ENCODE results near the gene NAIF1. TPM values are rescaled to one million over a fixed set of nuclear protein-coding genes. Genes with fewer than 3 reads are reported as not detected.
"Not testable (repeated sequence)": the region's sequence is repeated elsewhere in the genome, so short reads cannot be mapped to it uniquely, and the experiment has no call there.

The NAIF1 gene
- total RNA-seq, 4 donors from 2014 or later: 3.6 to 7.4 (median 6.9) TPM

- peak overlapping the region; percentile 75 to 84 (median 82) for H3K27ac ChIP-seq
- H3K27me3 ChIP-seq: no peaks in the 10 kb centered on the region
- peak overlapping the region in 1 of 4 donors; percentile 6 for H3K4me3 ChIP-seq
- DNase-seq (no peak), ATAC-seq (peak in 1 of 2 donors; percentile 18)
- no peaks in the 10 kb centered on the region for H3K9me3 ChIP-seq
- no peaks in the 10 kb centered on the region for H3K36me3 ChIP-seq
- no peak for TF ChIP-seq POLR2A (IDR thresholded peaks at IDR 0.05)
- no peak for TF ChIP-seq CTCF (IDR thresholded peaks at IDR 0.05 in 4 of 5, conservative IDR thresholded peaks at IDR 0.05 in 1 of 5)
- H3K4me1 ChIP-seq: peaks cover 36 to 55% of the 10 kb centered on the region in 2 donors
- in situ Hi-C loops (cut with MboI; ENCODE audit: low sequenced_read_pairs in 4 of 4) (no loop called here), intact Hi-C loops (cut with DNase I; ENCODE audit: low total_unique reads) (loop anchor here (5.0 kb wide), 1 partner anchor 1266 kb away; no protein-coding TSS in a partner anchor)
Measured at GRCh38 chr9:128077847-128078503, 10.9 kb upstream of the NAIF1 start.

- in situ Hi-C loops (cut with MboI; ENCODE audit: low sequenced_read_pairs in 4 of 4) (no loop called here), intact Hi-C loops (cut with DNase I; ENCODE audit: low total_unique reads) (no loop called here)
- H3K4me3 ChIP-seq: no peak overlapping the region
- H3K9me3 ChIP-seq: no peaks in the 10 kb centered on the region
- peaks cover 37 to 51% of the 10 kb centered on the region in 2 donors for H3K4me1 ChIP-seq
- H3K27me3 ChIP-seq: no peaks in the 10 kb centered on the region
- H3K36me3 ChIP-seq: no peaks in the 10 kb centered on the region
- peak overlapping the region; percentile 71 to 78 (median 74) for H3K27ac ChIP-seq
- DNase-seq (no peak), ATAC-seq (peak in 1 of 2 donors; percentile 5)
- no peak for TF ChIP-seq CTCF (IDR thresholded peaks at IDR 0.05 in 4 of 5, conservative IDR thresholded peaks at IDR 0.05 in 1 of 5)
- no peak for TF ChIP-seq POLR2A (IDR thresholded peaks at IDR 0.05)
Measured at GRCh38 chr9:128073253-128073886, 6.2 kb upstream of the NAIF1 start.

- DNase-seq (peak in 1 of 2 donors; percentile 67), ATAC-seq (no peak)
- H3K36me3 ChIP-seq: no peaks in the 10 kb centered on the region
- TF ChIP-seq CTCF (IDR thresholded peaks at IDR 0.05 in 4 of 5, conservative IDR thresholded peaks at IDR 0.05 in 1 of 5): no peak
- H3K4me1 ChIP-seq: peaks cover 28 to 43% of the 10 kb centered on the region in 2 donors
- intact Hi-C loops (cut with DNase I; ENCODE audit: low total_unique reads): no loop called here
- in situ Hi-C loops (cut with MboI; ENCODE audit: low sequenced_read_pairs in 4 of 4): no loop called here
- H3K27ac ChIP-seq: peak overlapping the region; percentile 71 to 78 (median 74)
- H3K4me3 ChIP-seq: no peak overlapping the region
- no peaks in the 10 kb centered on the region for H3K9me3 ChIP-seq
- no peaks in the 10 kb centered on the region for H3K27me3 ChIP-seq
Measured at GRCh38 chr9:128072144-128073021, 5.3 kb upstream of the NAIF1 start.

- H3K27me3 ChIP-seq; intact Hi-C loops (cut with DNase I; ENCODE audit: low total_unique reads); DNase-seq; ATAC-seq; H3K9me3 ChIP-seq; in situ Hi-C loops (cut with MboI; ENCODE audit: low sequenced_read_pairs in 4 of 4); H3K4me3 ChIP-seq; H3K36me3 ChIP-seq: not testable (repeated sequence)
- H3K4me1 ChIP-seq: peaks cover 31 to 50% of the 10 kb centered on the region in 2 donors
- peak overlapping the region; percentile 71 to 78 (median 74) for H3K27ac ChIP-seq
Measured at GRCh38 chr9:128071475-128071874, 4.4 kb upstream of the NAIF1 start.

- no peaks in the 10 kb centered on the region for H3K27me3 ChIP-seq
- no peak overlapping the region for H3K4me3 ChIP-seq
- peaks cover 37 to 56% of the 10 kb centered on the region in 2 donors for H3K4me1 ChIP-seq
- intact Hi-C loops (cut with DNase I; ENCODE audit: low total_unique reads): no loop called here
- in situ Hi-C loops (cut with MboI; ENCODE audit: low sequenced_read_pairs in 4 of 4): no loop called here
- no peaks in the 10 kb centered on the region for H3K36me3 ChIP-seq
- DNase-seq (no peak), ATAC-seq (no peak)
- peak overlapping the region in 2 of 4 donors; percentile 4 to 6 for H3K27ac ChIP-seq
- TF ChIP-seq POLR2A (IDR thresholded peaks at IDR 0.05) (no peak), CTCF (IDR thresholded peaks at IDR 0.05 in 4 of 5, conservative IDR thresholded peaks at IDR 0.05 in 1 of 5) (no peak)
- H3K9me3 ChIP-seq: no peaks in the 10 kb centered on the region
Measured at GRCh38 chr9:128070874-128071273, 3.8 kb upstream of the NAIF1 start.
